CD4-positive, alpha-beta T cell (primary cell): ENCODE measurements around the gene ROR1. TPM values are rescaled to one million over a fixed set of nuclear protein-coding genes. Genes with fewer than 3 reads are reported as not detected.

Experiments
- ATAC-seq: fragments of 200-7000 bp; cut with Tn5 transposase; one replicate; pipeline ENCODE4 v1.10.0; 2022; ENCODE audit warnings: mild to moderate bottlenecking; ENCODE audit not compliant: poor library complexity
- CTCF ChIA-PET: fragments of 350-600 bp; sonication (Branson Sonifier 250); formaldehyde crosslinking; loops from one replicate; lab custom pipeline; 2021; ENCODE audit warnings: antibody characterized with exemption, inconsistent platforms; lab: Charles Lee
- POLR2A ChIA-PET: fragments of 350-600 bp; sonication (Branson Sonifier 250); formaldehyde crosslinking; loops from one replicate; lab custom pipeline; 2021; ENCODE audit warnings: antibody characterized with exemption, inconsistent platforms; lab: Charles Lee
- DNase-seq, 14 experiments: peaks; one replicate each; pipeline ENCODE4 v3.0.0-alpha.2; 2013 to 2020; ENCODE audit warnings: mixed read lengths in 2 of 14
- H3K27ac ChIP-seq, 2 donors: one replicate each; pipeline versions ENCODE4 v1.5.1 to v1.7.0; 2013; ENCODE audit warnings: low read length in 2 of 2, low read depth in 1 of 2, mild to moderate bottlenecking in 1 of 2
- H3K27me3 ChIP-seq, 2 experiments: 1 replicate in 1 of 2; 2 replicates in 1 of 2; pipeline versions ENCODE4 v1.6.1 to v1.7.0; 2013; ENCODE audit warnings: low read length in 2 of 2, control low read depth in 1 of 2, mild to moderate bottlenecking in 1 of 2, moderate library complexity in 1 of 2; ENCODE audit not compliant: insufficient read depth in 2 of 2, control insufficient read depth in 1 of 2
- H3K36me3 ChIP-seq: one replicate; pipeline ENCODE4 v1.6.1; 2013; ENCODE audit warnings: low read length, control low read depth; ENCODE audit not compliant: insufficient read depth
- H3K4me1 ChIP-seq: one replicate; pipeline ENCODE4 v1.6.1; 2013; ENCODE audit warnings: low read length, control low read depth; ENCODE audit not compliant: insufficient read depth
- H3K4me3 ChIP-seq: one replicate; pipeline ENCODE4 v1.5.1; 2013; ENCODE audit warnings: mild to moderate bottlenecking, low read length, moderate library complexity
- H3K9me3 ChIP-seq, 2 experiments: 1 replicate in 1 of 2; 2 replicates in 1 of 2; pipeline versions ENCODE4 v1.6.1 to v1.7.0; 2013; ENCODE audit warnings: low read length in 2 of 2, mild to moderate bottlenecking in 2 of 2, control low read depth in 1 of 2, moderate library complexity in 1 of 2; ENCODE audit not compliant: control insufficient read depth in 1 of 2, insufficient read depth in 1 of 2
- H3K27ac Mint-ChIP-seq: one replicate; pipeline ENCODE4 v1.8.0; 2020; ENCODE audit warnings: mixed read lengths
- H3K27me3 Mint-ChIP-seq: one replicate; pipeline ENCODE4 v1.8.0; 2021; ENCODE audit warnings: mixed read lengths
- H3K36me3 Mint-ChIP-seq: one replicate; pipeline ENCODE4 v1.8.0; 2021; ENCODE audit warnings: low read depth, mixed read lengths
- H3K4me1 Mint-ChIP-seq: one replicate; pipeline ENCODE4 v1.8.0; 2021; ENCODE audit warnings: low read depth, mixed read lengths
- H3K4me3 Mint-ChIP-seq: one replicate; pipeline ENCODE4 v1.8.0; 2020; ENCODE audit warnings: mild to moderate bottlenecking, mixed read lengths
- H3K9me3 Mint-ChIP-seq: one replicate; pipeline ENCODE4 v1.8.0; 2020; ENCODE audit warnings: mixed read lengths
- CTCF ChIP-seq: fragments of 200-600 bp; IDR thresholded peaks from one replicate; pipeline ENCODE4 v1.8.0; 2022; ENCODE audit warnings: antibody characterized with exemption, mild to moderate bottlenecking
- intact Hi-C, 2 experiments: fragments of 100-400 bp; cut with DNase I in 1 of 2; cut with micrococcal nuclease in 1 of 2; formaldehyde crosslinking; loops; one replicate each; pipeline versions ENCODE4 v1.15.1 to v1.9.0; 2023 to 2025; cut with DNase I, micrococcal nuclease
- total RNA-seq, 174 experiments: library from RNA in 2 of 174; stranded (reverse) in 2 of 174; gene quantifications; one replicate each; pipeline ENCODE4 v1.2.3 and lab custom pipeline; 2021 to 2026

Gene ROR1
- total RNA-seq, 2 experiments from 2014 or later: not detected

DNA sequence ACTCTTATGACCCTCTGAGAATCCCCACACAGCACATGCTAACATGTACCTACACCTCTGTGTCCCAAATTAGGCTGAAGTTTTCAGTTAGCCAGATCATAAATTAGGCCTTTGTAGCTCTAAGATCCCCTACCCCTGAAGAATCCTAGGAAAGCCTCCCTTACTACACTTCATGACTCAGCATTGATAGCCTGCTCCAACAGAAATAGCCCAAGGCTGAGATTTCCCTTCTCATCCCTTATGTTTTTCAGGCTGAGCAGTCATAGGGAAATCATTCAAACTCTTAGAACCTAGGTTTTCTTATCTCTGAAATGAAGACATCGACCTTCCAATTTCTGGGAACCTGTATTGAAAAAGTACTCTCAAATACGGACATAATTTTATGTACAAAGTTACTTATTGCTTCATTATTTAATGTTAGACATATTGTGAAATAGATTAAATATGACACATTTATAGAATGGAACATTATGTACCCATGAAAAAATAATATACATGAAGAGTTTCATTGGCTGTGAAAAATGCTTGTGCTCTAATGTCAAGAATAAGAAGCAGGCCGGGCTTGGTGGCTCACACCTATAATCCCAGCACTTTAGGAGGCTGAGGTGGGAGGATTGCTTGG, 307.2 kb downstream of the ROR1 start:
- CTCF ChIA-PET: no interaction called here
- H3K36me3 Mint-ChIP-seq: no peaks in the 10 kb centered on the region
- H3K27me3 Mint-ChIP-seq: no peaks in the 10 kb centered on the region
- H3K4me3 Mint-ChIP-seq: no peak overlapping the region
- H3K4me1 Mint-ChIP-seq: no peaks in the 10 kb centered on the region
- intact Hi-C loops: no loop called here
- H3K27me3 ChIP-seq: no peaks in the 10 kb centered on the region
- H3K9me3 ChIP-seq: no peaks in the 10 kb centered on the region
- POLR2A ChIA-PET: no interaction called here
- no peaks in the 10 kb centered on the region for H3K4me1 ChIP-seq
- H3K9me3 Mint-ChIP-seq: no peaks in the 10 kb centered on the region
- ATAC-seq (no peak), DNase-seq (no peak)
- no peak overlapping the region for H3K4me3 ChIP-seq
- no peak for TF ChIP-seq CTCF
- no peak overlapping the region for H3K27ac Mint-ChIP-seq
- H3K36me3 ChIP-seq: no peaks in the 10 kb centered on the region
- no peak overlapping the region for H3K27ac ChIP-seq

- no peaks in the 10 kb centered on the region for H3K36me3 Mint-ChIP-seq
- H3K27ac Mint-ChIP-seq: no peak overlapping the region
- H3K36me3 ChIP-seq: no peaks in the 10 kb centered on the region
- no peak for TF ChIP-seq CTCF
- no peaks in the 10 kb centered on the region for H3K4me1 ChIP-seq
- ChIA-PET CTCF (no interaction called here), POLR2A (no interaction called here)
- no peak overlapping the region for H3K4me3 ChIP-seq
- intact Hi-C loops: no loop called here
- no peaks in the 10 kb centered on the region for H3K27me3 ChIP-seq
- no peak overlapping the region for H3K4me3 Mint-ChIP-seq
- no peaks in the 10 kb centered on the region for H3K9me3 Mint-ChIP-seq
- no peak overlapping the region for H3K27ac ChIP-seq
- H3K27me3 Mint-ChIP-seq: no peaks in the 10 kb centered on the region
- H3K4me1 Mint-ChIP-seq: no peaks in the 10 kb centered on the region
- H3K9me3 ChIP-seq: no peaks in the 10 kb centered on the region
- no peak for ATAC-seq
- no peak for DNase-seq
These were observed 308.6 kb downstream of the ROR1 start for GRCh38 chr1:64082459-64082858.

DNA sequence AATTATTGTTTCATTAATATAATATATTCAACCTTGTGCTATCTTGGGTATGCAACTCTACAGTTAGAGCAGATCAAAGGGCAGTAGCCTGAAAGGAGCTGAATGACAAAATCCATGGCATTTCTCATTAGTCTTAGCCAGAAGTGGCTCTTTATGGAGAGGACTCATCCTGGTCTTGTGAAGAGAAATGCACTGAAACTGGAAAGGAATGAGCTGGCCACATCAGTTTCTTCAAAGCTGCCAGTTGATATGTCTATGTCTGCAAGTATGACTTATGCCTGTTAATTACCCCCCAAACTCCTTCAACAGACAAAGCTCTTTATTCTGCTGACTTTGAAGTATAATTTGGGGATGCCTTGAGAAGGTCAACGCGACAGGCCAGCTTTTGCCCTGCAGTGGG, 310.6 kb downstream of the ROR1 start:
- POLR2A ChIA-PET: no interaction called here

More for the DNA sequence above, 310.6 kb downstream of the ROR1 start:
- no peak for DNase-seq
- Mint-ChIP-seq H3K9me3 (no peaks in the 10 kb centered on the region), H3K27ac (no peak overlapping the region), H3K27me3 (no peaks in the 10 kb centered on the region), H3K36me3 (no peaks in the 10 kb centered on the region), H3K4me3 (no peak overlapping the region), H3K4me1 (no peaks in the 10 kb centered on the region)
- Histone ChIP-seq H3K9me3 (peaks cover 0 to 3% of the 10 kb centered on the region in 2 experiments), H3K4me3 (no peak overlapping the region), H3K27ac (no peak overlapping the region), H3K4me1 (no peaks in the 10 kb centered on the region), H3K36me3 (no peaks in the 10 kb centered on the region), H3K27me3 (no peaks in the 10 kb centered on the region)
- ATAC-seq: no peak
- TF ChIP-seq CTCF: no peak
- CTCF ChIA-PET: interaction anchor here (1.7 to 1.9 kb wide), 2 partner anchors 10 to 11 kb away, joined by 4 to 6 read pairs; no protein-coding TSS in a partner anchor
- intact Hi-C loops: no loop called here
